ENCODE results near the gene CD59.

DNA sequence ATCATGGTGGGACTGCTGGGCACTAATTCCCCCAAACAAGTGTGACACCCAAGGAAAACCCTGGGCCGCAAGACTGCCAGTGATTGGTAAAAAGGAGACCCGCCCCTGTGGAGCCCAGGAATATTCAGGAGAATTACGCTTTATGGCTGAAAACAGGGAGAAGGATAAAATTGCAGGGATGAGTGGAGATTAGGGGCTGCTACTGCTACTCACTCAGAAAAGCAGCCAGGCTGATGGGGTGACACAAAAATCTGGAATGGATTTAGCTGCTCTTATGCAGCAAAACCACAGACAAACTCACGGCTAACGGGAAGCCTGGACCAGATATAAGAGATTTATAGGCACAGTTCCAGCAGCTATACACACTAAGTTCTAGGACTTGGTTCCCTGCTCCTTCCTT, 42.5 kb upstream of the CD59 start:
- TF ChIP-seq POLR2AphosphoS5 (IDR thresholded peaks at IDR 0.05; ENCODE audit: low read depth, low read length) (no peak), SIN3A (IDR thresholded peaks at IDR 0.05; ENCODE audit: borderline replicate concordance, insufficient read depth, low read length) (no peak), TAF1 (IDR thresholded peaks at IDR 0.05; ENCODE audit: borderline replicate concordance, insufficient read depth, low read length) (no peak)
- TF ChIP-seq, protein P1, sequence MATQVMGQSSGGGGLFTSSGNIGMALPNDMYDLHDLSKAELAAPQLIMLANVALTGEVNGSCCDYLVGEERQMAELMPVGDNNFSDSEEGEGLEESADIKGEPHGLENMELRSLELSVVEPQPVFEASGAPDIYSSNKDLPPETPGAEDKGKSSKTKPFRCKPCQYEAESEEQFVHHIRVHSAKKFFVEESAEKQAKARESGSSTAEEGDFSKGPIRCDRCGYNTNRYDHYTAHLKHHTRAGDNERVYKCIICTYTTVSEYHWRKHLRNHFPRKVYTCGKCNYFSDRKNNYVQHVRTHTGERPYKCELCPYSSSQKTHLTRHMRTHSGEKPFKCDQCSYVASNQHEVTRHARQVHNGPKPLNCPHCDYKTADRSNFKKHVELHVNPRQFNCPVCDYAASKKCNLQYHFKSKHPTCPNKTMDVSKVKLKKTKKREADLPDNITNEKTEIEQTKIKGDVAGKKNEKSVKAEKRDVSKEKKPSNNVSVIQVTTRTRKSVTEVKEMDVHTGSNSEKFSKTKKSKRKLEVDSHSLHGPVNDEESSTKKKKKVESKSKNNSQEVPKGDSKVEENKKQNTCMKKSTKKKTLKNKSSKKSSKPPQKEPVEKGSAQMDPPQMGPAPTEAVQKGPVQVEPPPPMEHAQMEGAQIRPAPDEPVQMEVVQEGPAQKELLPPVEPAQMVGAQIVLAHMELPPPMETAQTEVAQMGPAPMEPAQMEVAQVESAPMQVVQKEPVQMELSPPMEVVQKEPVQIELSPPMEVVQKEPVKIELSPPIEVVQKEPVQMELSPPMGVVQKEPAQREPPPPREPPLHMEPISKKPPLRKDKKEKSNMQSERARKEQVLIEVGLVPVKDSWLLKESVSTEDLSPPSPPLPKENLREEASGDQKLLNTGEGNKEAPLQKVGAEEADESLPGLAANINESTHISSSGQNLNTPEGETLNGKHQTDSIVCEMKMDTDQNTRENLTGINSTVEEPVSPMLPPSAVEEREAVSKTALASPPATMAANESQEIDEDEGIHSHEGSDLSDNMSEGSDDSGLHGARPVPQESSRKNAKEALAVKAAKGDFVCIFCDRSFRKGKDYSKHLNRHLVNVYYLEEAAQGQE (IDR thresholded peaks at IDR 0.05; ENCODE audit: insufficient read depth in 1 of 2, low read depth in 2 of 2, low read length in 2 of 2), result no peak
